Epithelial cell of proximal tubule (primary cell): ENCODE results near the gene RAMAC. TPM values are rescaled to one million over a fixed set of nuclear protein-coding genes. Genes with fewer than 3 reads are reported as not detected.
A peak's percentile ranks its signal among the peaks of the same experiment; 100 is the strongest.

Source experiments
- DNase-seq: peaks from one replicate; pipeline ENCODE4 v3.0.0-alpha.2; 2011; ENCODE audit warnings: low read depth
- H3K4me3 ChIP-seq: 2 replicates; pipeline ENCODE4 v1.5.1; 2011; ENCODE audit warnings: low read depth, mild to moderate bottlenecking, low read length
- CTCF ChIP-seq: conservative IDR thresholded peaks from 2 replicates; pipeline ENCODE4 v1.5.1; 2012; ENCODE audit warnings: low read depth, mild to moderate bottlenecking, low read length
- total RNA-seq: library from RNA; depleted of rRNA; stranded (reverse); fragments of >200 nt; gene quantifications from 2 replicates; pipeline ENCODE4 v1.2.3, GENCODE V29; 2015

The RAMAC gene
- total RNA-seq, 1 donor from 2014 or later, result 40.5 TPM

- no peak for DNase-seq
- no peak for TF ChIP-seq CTCF
- H3K4me3 ChIP-seq, result no peak overlapping the region
These were observed 8.9 kb upstream of the RAMAC start for GRCh38 chr15:82977076-82977475.

- no peak for DNase-seq
- TF ChIP-seq CTCF, result no peak
- H3K4me3 ChIP-seq, result no peak overlapping the region
These were observed 7.6 kb upstream of the RAMAC start for GRCh38 chr15:82978438-82978837.

GRCh38 chr15:82979726-82980125 lies 6.3 kb upstream of the RAMAC start:
- TF ChIP-seq CTCF, result no peak
- H3K4me3 ChIP-seq, result no peak overlapping the region
- no peak for DNase-seq

- no peak for TF ChIP-seq CTCF
- DNase-seq, result no peak
- no peak overlapping the region for H3K4me3 ChIP-seq
These were observed 5.0 kb upstream of the RAMAC start for GRCh38 chr15:82980981-82981380.

- TF ChIP-seq CTCF, result no peak
- no peak for DNase-seq
- peak overlapping the region; percentile 89 for H3K4me3 ChIP-seq
These were observed 401 bp downstream of the RAMAC start for GRCh38 chr15:82986442-82986780.

GRCh38 chr15:82992436-82992998 lies 6.5 kb downstream of the RAMAC start:
- H3K4me3 ChIP-seq, result no peak overlapping the region
- DNase-seq, result no peak
- no peak for TF ChIP-seq CTCF

- no peak for DNase-seq
- TF ChIP-seq CTCF, result no peak
- no peak overlapping the region for H3K4me3 ChIP-seq
These were observed 7.1 kb downstream of the RAMAC start for GRCh38 chr15:82993144-82993543.
